Spleen (tissue), 7 donors: ENCODE data around the gene SFTPB.

Source experiments
- CTCF ChIP-seq, 11 experiments: fragments of 200-600 bp in 7 of 11; fragments of 450-650 bp in 4 of 11; sonication (generic) in 4 of 11; IDR thresholded peaks in 8 of 11; conservative IDR thresholded peaks in 3 of 11; 1 replicate in 7 of 11; 2 replicates in 4 of 11; pipeline versions ENCODE4 v1.4.0 to v1.8.0; 2016 to 2021; ENCODE audit warnings: antibody characterized with exemption in 11 of 11, inconsistent platforms in 4 of 11, mild to moderate bottlenecking in 1 of 11
- POLR2A ChIP-seq, 3 donors: fragments of 450-650 bp; IDR thresholded peaks; one replicate each; pipeline ENCODE4 v1.5.1; 2017; ENCODE audit warnings: antibody characterized with exemption in 3 of 3, mild to moderate bottlenecking in 1 of 3
- donor health status: DM: no; HTN: no; CAD: no; lungs with moderate emphysema.
- donor health status: DM: no; HTN: no; CAD: no.
- donor health status: DM: no; HTN: no; CAD: no.

- no peak for TF ChIP-seq CTCF (IDR thresholded peaks at IDR 0.05 in 8 of 11, conservative IDR thresholded peaks at IDR 0.05 in 3 of 11)
- no peak for TF ChIP-seq POLR2A (IDR thresholded peaks at IDR 0.05)
Observed at GRCh38 chr2:85623991-85624390, 44.0 kb downstream of the SFTPB start.
